ENCODE measurements around the gene SMC1B. TPM values are rescaled to one million over a fixed set of nuclear protein-coding genes. Genes with fewer than 3 reads are reported as not detected.
"Not testable (repeated sequence)": the region's sequence is repeated elsewhere in the genome, so short reads cannot be mapped to it uniquely, and the experiment has no call there.

Gene SMC1B
- total RNA-seq, 1 donor from 2014 or later = 0.06 TPM

- Mint-ChIP-seq H3K27ac (no peak overlapping the region), H3K36me3 (no peaks in the 10 kb centered on the region), H3K27me3 (ENCODE audit: insufficient read depth, low read depth) (no peaks in the 10 kb centered on the region), H3K4me3 (no peak overlapping the region), H3K9me3 (no peaks in the 10 kb centered on the region), H3K4me1 (no peaks in the 10 kb centered on the region)
- Histone ChIP-seq H2AFZ (replicated peaks) (no peak overlapping the region), H3K9ac (no peak overlapping the region), H3K4me1 (no peaks in the 10 kb centered on the region), H3K27ac (no peak overlapping the region), H4K20me1 (ENCODE audit: low read depth) (no peaks in the 10 kb centered on the region), H3K4me2 (no peak overlapping the region), H3K36me3 (no peaks in the 10 kb centered on the region), H3K27me3 (no peaks in the 10 kb centered on the region), H3K9me3 (ENCODE audit: low read depth) (no peaks in the 10 kb centered on the region), H3F3A (ENCODE audit: low read depth) (no peaks in the 10 kb centered on the region), H3K79me2 (ENCODE audit: low read depth) (no peaks in the 10 kb centered on the region), H3K4me3 (no peak overlapping the region)
- no peak for TF ChIP-seq EZH2 (IDR thresholded peaks at IDR 0.05)
- TF ChIP-seq EZH2phosphoT487 (IDR thresholded peaks at IDR 0.05) = no peak
- TF ChIP-seq CTCF (IDR thresholded peaks at IDR 0.05) = no peak
- no peak for DNase-seq (ENCODE audit: low spot score)
Observed at GRCh38 chr22:45358127-45358526, 55.3 kb downstream of the SMC1B start.

- no peaks in the 10 kb centered on the region for H3K27me3 ChIP-seq
- H3K9me3 ChIP-seq (ENCODE audit: low read depth) = no peaks in the 10 kb centered on the region
- no peak overlapping the region for H2AFZ ChIP-seq (replicated peaks)
- no peaks in the 10 kb centered on the region for H3K36me3 Mint-ChIP-seq
- H3K4me1 Mint-ChIP-seq = no peaks in the 10 kb centered on the region
- H3K27ac ChIP-seq = no peak overlapping the region
- no peak overlapping the region for H3K9ac ChIP-seq
- H3K4me1 ChIP-seq = no peaks in the 10 kb centered on the region
- H3K79me2 ChIP-seq (ENCODE audit: low read depth) = no peaks in the 10 kb centered on the region
- H3K4me3 Mint-ChIP-seq = no peak overlapping the region
- no peaks in the 10 kb centered on the region for H3K27me3 Mint-ChIP-seq (ENCODE audit: insufficient read depth, low read depth)
- no peaks in the 10 kb centered on the region for H4K20me1 ChIP-seq (ENCODE audit: low read depth)
- H3K9me3 Mint-ChIP-seq = no peaks in the 10 kb centered on the region
- TF ChIP-seq EZH2 (IDR thresholded peaks at IDR 0.05) (no peak), EZH2phosphoT487 (IDR thresholded peaks at IDR 0.05) (no peak), CTCF (IDR thresholded peaks at IDR 0.05) (no peak)
- H3F3A ChIP-seq (ENCODE audit: low read depth) = no peaks in the 10 kb centered on the region
- no peak for DNase-seq (ENCODE audit: low spot score)
- no peak overlapping the region for H3K27ac Mint-ChIP-seq
- no peak overlapping the region for H3K4me2 ChIP-seq
- H3K36me3 ChIP-seq = no peaks in the 10 kb centered on the region
- no peak overlapping the region for H3K4me3 ChIP-seq
Observed at GRCh38 chr22:45357490-45357889, 55.9 kb downstream of the SMC1B start.

- no peak overlapping the region for H3K9ac ChIP-seq
- Mint-ChIP-seq H3K36me3 (no peaks in the 10 kb centered on the region), H3K27me3 (ENCODE audit: insufficient read depth, low read depth) (no peaks in the 10 kb centered on the region), H3K4me1 (no peaks in the 10 kb centered on the region), H3K4me3 (no peak overlapping the region), H3K9me3 (no peaks in the 10 kb centered on the region), H3K27ac (no peak overlapping the region)
- no peak for TF ChIP-seq EZH2phosphoT487 (IDR thresholded peaks at IDR 0.05)
- no peak for TF ChIP-seq CTCF (IDR thresholded peaks at IDR 0.05)
- no peak for TF ChIP-seq EZH2 (IDR thresholded peaks at IDR 0.05)
- H3K4me3 ChIP-seq = no peak overlapping the region
- H3K36me3 ChIP-seq = no peaks in the 10 kb centered on the region
- no peak for DNase-seq (ENCODE audit: low spot score)
- no peak overlapping the region for H3K27ac ChIP-seq
- no peak overlapping the region for H2AFZ ChIP-seq (replicated peaks)
- no peak overlapping the region for H3K4me2 ChIP-seq
- no peaks in the 10 kb centered on the region for H3K79me2 ChIP-seq (ENCODE audit: low read depth)
- no peaks in the 10 kb centered on the region for H3K9me3 ChIP-seq (ENCODE audit: low read depth)
- no peaks in the 10 kb centered on the region for H4K20me1 ChIP-seq (ENCODE audit: low read depth)
- no peaks in the 10 kb centered on the region for H3K4me1 ChIP-seq
- no peaks in the 10 kb centered on the region for H3K27me3 ChIP-seq
- no peaks in the 10 kb centered on the region for H3F3A ChIP-seq (ENCODE audit: low read depth)
Observed at GRCh38 chr22:45353786-45354185, 59.6 kb downstream of the SMC1B start.

- H3K9me3 ChIP-seq (ENCODE audit: low read depth); H3K4me1 Mint-ChIP-seq; H3K36me3 Mint-ChIP-seq; H4K20me1 ChIP-seq (ENCODE audit: low read depth); DNase-seq (ENCODE audit: low spot score); H3K9me3 Mint-ChIP-seq; H3K79me2 ChIP-seq (ENCODE audit: low read depth); H3K27me3 ChIP-seq; H3K4me3 ChIP-seq; H3K27ac ChIP-seq; H3K4me1 ChIP-seq; H2AFZ ChIP-seq (replicated peaks); H3K9ac ChIP-seq; H3K4me3 Mint-ChIP-seq; H3K4me2 ChIP-seq; H3K27me3 Mint-ChIP-seq (ENCODE audit: insufficient read depth, low read depth); H3K36me3 ChIP-seq; H3K27ac Mint-ChIP-seq; H3F3A ChIP-seq (ENCODE audit: low read depth): not testable (repeated sequence)
Observed at GRCh38 chr22:45352757-45353156, 60.6 kb downstream of the SMC1B start.

All from neural progenitor cell (in vitro differentiated cells).